BE2C (cell line): ENCODE measurements around the gene SETD2.

ENCODE experiments used
- DNase-seq: peaks from one replicate; pipeline ENCODE4 v3.0.0-alpha.2; 2020
- H3K27me3 ChIP-seq: fragments of 250-450 bp; sonication (Bioruptor Pico); 2 replicates; pipeline ENCODE4 v1.5.1; 2020; ENCODE audit warnings: mild to moderate bottlenecking
- H3K36me3 ChIP-seq: fragments of 250-450 bp; sonication (Bioruptor Pico); 2 replicates; pipeline ENCODE4 v1.5.1; 2020; ENCODE audit warnings: mild to moderate bottlenecking
- H3K4me1 ChIP-seq: fragments of 250-450 bp; sonication (Bioruptor Pico); 2 replicates; pipeline ENCODE4 v1.5.1; 2020
- H3K4me3 ChIP-seq: 2 replicates; pipeline ENCODE4 v1.5.1; 2011; ENCODE audit warnings: low read depth, low read length
- H3K9me3 ChIP-seq: fragments of 250-450 bp; sonication (Bioruptor Pico); 2 replicates; pipeline ENCODE4 v1.5.1; 2020
- TF ChIP-seq, protein P1 (sequence below): IDR thresholded peaks from 2 replicates; pipeline ENCODE4 v1.5.1; 2012; ENCODE audit warnings: mild to moderate bottlenecking, low read depth, low read length

SETD2 gene

DNA sequence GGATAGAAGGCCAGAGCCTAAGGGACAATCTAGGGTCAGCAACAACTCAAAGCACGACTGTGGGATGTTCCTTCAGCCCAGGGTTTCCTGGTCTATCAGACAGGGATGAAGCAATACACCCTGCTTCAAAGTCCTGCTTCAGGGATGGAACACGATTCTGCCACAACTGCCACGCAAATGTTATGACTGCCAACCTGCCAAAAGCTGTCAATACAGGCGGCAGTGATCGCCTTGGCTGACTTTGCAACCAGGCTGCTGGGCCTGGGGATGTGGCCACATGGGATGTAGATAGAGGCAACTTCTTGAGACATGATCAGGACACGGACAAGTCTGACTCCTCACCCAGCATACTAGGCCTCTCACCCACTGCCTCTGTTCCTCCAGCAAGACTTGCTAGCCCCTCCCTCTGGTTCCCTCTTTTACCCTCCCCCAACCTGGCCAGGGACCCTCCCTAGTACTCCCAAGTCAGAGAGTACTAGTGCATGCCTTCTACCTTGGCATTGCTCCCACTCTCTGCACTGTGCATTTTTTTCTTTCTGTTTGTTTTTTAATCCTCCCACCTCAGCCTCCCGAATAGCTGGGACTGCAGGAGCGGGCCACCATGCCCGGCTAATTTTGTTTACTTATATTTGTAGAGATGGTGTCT lies 195.0 kb downstream of the SETD2 start:
- no peaks in the 10 kb centered on the region for H3K36me3 ChIP-seq
- TF ChIP-seq, protein P1, sequence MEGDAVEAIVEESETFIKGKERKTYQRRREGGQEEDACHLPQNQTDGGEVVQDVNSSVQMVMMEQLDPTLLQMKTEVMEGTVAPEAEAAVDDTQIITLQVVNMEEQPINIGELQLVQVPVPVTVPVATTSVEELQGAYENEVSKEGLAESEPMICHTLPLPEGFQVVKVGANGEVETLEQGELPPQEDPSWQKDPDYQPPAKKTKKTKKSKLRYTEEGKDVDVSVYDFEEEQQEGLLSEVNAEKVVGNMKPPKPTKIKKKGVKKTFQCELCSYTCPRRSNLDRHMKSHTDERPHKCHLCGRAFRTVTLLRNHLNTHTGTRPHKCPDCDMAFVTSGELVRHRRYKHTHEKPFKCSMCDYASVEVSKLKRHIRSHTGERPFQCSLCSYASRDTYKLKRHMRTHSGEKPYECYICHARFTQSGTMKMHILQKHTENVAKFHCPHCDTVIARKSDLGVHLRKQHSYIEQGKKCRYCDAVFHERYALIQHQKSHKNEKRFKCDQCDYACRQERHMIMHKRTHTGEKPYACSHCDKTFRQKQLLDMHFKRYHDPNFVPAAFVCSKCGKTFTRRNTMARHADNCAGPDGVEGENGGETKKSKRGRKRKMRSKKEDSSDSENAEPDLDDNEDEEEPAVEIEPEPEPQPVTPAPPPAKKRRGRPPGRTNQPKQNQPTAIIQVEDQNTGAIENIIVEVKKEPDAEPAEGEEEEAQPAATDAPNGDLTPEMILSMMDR: no peak

DNA sequence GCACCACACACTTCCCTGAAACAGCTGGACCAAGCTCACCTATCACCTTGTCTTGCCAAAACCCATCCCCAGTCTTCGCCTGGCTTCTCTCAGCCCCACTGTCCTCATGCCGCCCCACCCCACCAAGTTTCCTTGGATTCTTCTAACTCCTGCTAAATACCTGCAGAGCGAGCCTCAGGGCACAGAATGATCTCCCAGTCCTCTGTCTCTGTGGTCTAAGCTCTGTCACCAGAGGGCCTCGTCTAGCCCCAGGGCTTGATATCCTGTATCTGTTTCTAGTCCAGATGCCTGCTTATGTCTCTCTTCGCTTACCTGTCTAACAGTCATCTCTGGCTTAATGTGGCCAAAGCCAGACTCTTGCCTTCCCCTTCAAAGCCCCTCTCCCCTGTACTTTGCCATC lies 197.1 kb downstream of the SETD2 start:
- no peaks in the 10 kb centered on the region for H3K9me3 ChIP-seq
- no peak for DNase-seq
- no peaks in the 10 kb centered on the region for H3K36me3 ChIP-seq
- H3K4me3 ChIP-seq: no peak overlapping the region
- no peaks in the 10 kb centered on the region for H3K27me3 ChIP-seq
- H3K4me1 ChIP-seq: no peaks in the 10 kb centered on the region
- TF ChIP-seq, protein P1: no peak

More for the DNA sequence above, 195.0 kb downstream of the SETD2 start:
- H3K4me3 ChIP-seq: no peak overlapping the region
- H3K9me3 ChIP-seq: no peaks in the 10 kb centered on the region
- H3K27me3 ChIP-seq: no peaks in the 10 kb centered on the region
- no peaks in the 10 kb centered on the region for H3K4me1 ChIP-seq
- DNase-seq: no peak
